Measurements from ENCODE around the gene FNDC3B.
A peak's percentile ranks its signal among the peaks of the same experiment; 100 is the strongest.

The FNDC3B gene

GRCh38 chr3:172104471-172105072 lies 65.2 kb downstream of the FNDC3B start:
- Histone ChIP-seq H3K4me2 (ENCODE audit: low read depth, low read length, poor library complexity, severe bottlenecking) (no peak overlapping the region), H3F3A (ENCODE audit: low read depth) (peaks cover 7% of the 10 kb centered on the region; the same call in 1 of the 2 replicates), H3K9me2 (replicated peaks; ENCODE audit: low read depth, low read length) (no peaks in the 10 kb centered on the region), H4K20me1 (ENCODE audit: insufficient read depth, low read length, poor library complexity, severe bottlenecking) (peaks cover 25% of the 10 kb centered on the region), H3K9me3 (ENCODE audit: insufficient read depth, low read depth, low read length) (no peaks in the 10 kb centered on the region), H3K4me3 (ENCODE audit: low read length, poor library complexity, severe bottlenecking) (no peak overlapping the region), H3K9ac (ENCODE audit: low read depth, low read length, poor library complexity, severe bottlenecking) (no peak overlapping the region), H3K36me3 (ENCODE audit: insufficient read depth, low read length) (no peaks in the 10 kb centered on the region), H3K27me3 (ENCODE audit: insufficient read depth, low read length, poor library complexity, severe bottlenecking) (no peaks in the 10 kb centered on the region), H3K4me1 (ENCODE audit: insufficient read depth, low read length, poor library complexity, severe bottlenecking) (peaks cover 42% of the 10 kb centered on the region), H3K79me2 (ENCODE audit: insufficient read depth, low read length) (peaks cover 30% of the 10 kb centered on the region), H2AFZ (ENCODE audit: low read length) (no peak overlapping the region)
- no peak for TF ChIP-seq CTCF (conservative IDR thresholded peaks at IDR 0.05; ENCODE audit: low read length)
- TF ChIP-seq EZH2phosphoT487 (IDR thresholded peaks at IDR 0.05; ENCODE audit: borderline replicate concordance) = no peak

GRCh38 chr3:172106037-172106954 lies 66.9 kb downstream of the FNDC3B start:
- Histone ChIP-seq H3K36me3 (ENCODE audit: insufficient read depth, low read length) (no peaks in the 10 kb centered on the region), H4K20me1 (ENCODE audit: insufficient read depth, low read length, poor library complexity, severe bottlenecking) (peaks cover 25% of the 10 kb centered on the region), H3K9ac (ENCODE audit: low read depth, low read length, poor library complexity, severe bottlenecking) (no peak overlapping the region), H3K9me2 (replicated peaks; ENCODE audit: low read depth, low read length) (no peaks in the 10 kb centered on the region), H3K4me1 (ENCODE audit: insufficient read depth, low read length, poor library complexity, severe bottlenecking) (peaks cover 39% of the 10 kb centered on the region), H3K4me3 (ENCODE audit: low read length, poor library complexity, severe bottlenecking) (peak overlapping the region; percentile 60), H3K9me3 (ENCODE audit: insufficient read depth, low read depth, low read length) (no peaks in the 10 kb centered on the region), H3K4me2 (ENCODE audit: low read depth, low read length, poor library complexity, severe bottlenecking) (peak overlapping the region; percentile 81), H3K79me2 (ENCODE audit: insufficient read depth, low read length) (peaks cover 32% of the 10 kb centered on the region), H3F3A (ENCODE audit: low read depth) (peaks cover 7% of the 10 kb centered on the region; the same call in 1 of the 2 replicates), H3K27me3 (ENCODE audit: insufficient read depth, low read length, poor library complexity, severe bottlenecking) (no peaks in the 10 kb centered on the region), H2AFZ (ENCODE audit: low read length) (peak overlapping the region; percentile 42; the same call in 1 of the 2 replicates)
- TF ChIP-seq EZH2phosphoT487 (IDR thresholded peaks at IDR 0.05; ENCODE audit: borderline replicate concordance) (no peak), CTCF (conservative IDR thresholded peaks at IDR 0.05; ENCODE audit: low read length) (no peak)

GRCh38 chr3:172106989-172107388 lies 67.6 kb downstream of the FNDC3B start:
- H3K9me3 ChIP-seq (ENCODE audit: insufficient read depth, low read depth, low read length) = no peaks in the 10 kb centered on the region
- peaks cover 25% of the 10 kb centered on the region for H3K79me2 ChIP-seq (ENCODE audit: insufficient read depth, low read length)
- peak overlapping the region; percentile 60 for H3K4me3 ChIP-seq (ENCODE audit: low read length, poor library complexity, severe bottlenecking)
- no peaks in the 10 kb centered on the region for H3K9me2 ChIP-seq (replicated peaks; ENCODE audit: low read depth, low read length)
- H3K4me2 ChIP-seq (ENCODE audit: low read depth, low read length, poor library complexity, severe bottlenecking) = peak overlapping the region; percentile 81
- H3K27me3 ChIP-seq (ENCODE audit: insufficient read depth, low read length, poor library complexity, severe bottlenecking) = no peaks in the 10 kb centered on the region
- peaks cover 7% of the 10 kb centered on the region; the same call in 1 of the 2 replicates for H3F3A ChIP-seq (ENCODE audit: low read depth)
- H3K4me1 ChIP-seq (ENCODE audit: insufficient read depth, low read length, poor library complexity, severe bottlenecking) = peaks cover 38% of the 10 kb centered on the region
- TF ChIP-seq CTCF (conservative IDR thresholded peaks at IDR 0.05; ENCODE audit: low read length) = no peak
- TF ChIP-seq EZH2phosphoT487 (IDR thresholded peaks at IDR 0.05; ENCODE audit: borderline replicate concordance) = no peak; the same call in 1 of the 2 replicates
- H3K36me3 ChIP-seq (ENCODE audit: insufficient read depth, low read length) = no peaks in the 10 kb centered on the region
- no peak overlapping the region for H3K9ac ChIP-seq (ENCODE audit: low read depth, low read length, poor library complexity, severe bottlenecking)
- H2AFZ ChIP-seq (ENCODE audit: low read length) = peak overlapping the region; percentile 42; the same call in 1 of the 2 replicates
- peaks cover 22% of the 10 kb centered on the region for H4K20me1 ChIP-seq (ENCODE audit: insufficient read depth, low read length, poor library complexity, severe bottlenecking)

All from Loucy (cell line).